WTC11 (cell line): Measurements from ENCODE around the gene ZNF432.
"Not testable (repeated sequence)": the region's sequence is repeated elsewhere in the genome, so short reads cannot be mapped to it uniquely, and the experiment has no call there.

Experiments used
- ATF3 ChIP-seq: sonication (generic); formaldehyde crosslinking; conservative IDR thresholded peaks from 2 replicates; pipeline ENCODE4 v1.8.1; 2022; ENCODE audit warnings: mild to moderate bottlenecking, missing genetic modification reagents
- E2F4 ChIP-seq: sonication (generic); formaldehyde crosslinking; IDR thresholded peaks from 2 replicates; pipeline ENCODE4 v1.8.1; 2022; ENCODE audit warnings: low read depth, mild to moderate bottlenecking, moderate library complexity, missing genetic modification reagents, borderline replicate concordance
- ELF4 ChIP-seq: sonication (generic); formaldehyde crosslinking; IDR thresholded peaks from 2 replicates; pipeline ENCODE4 v1.8.1; 2022; ENCODE audit warnings: low read depth, mild to moderate bottlenecking, moderate library complexity, missing genetic modification reagents
- JUN ChIP-seq: sonication (generic); formaldehyde crosslinking; IDR thresholded peaks from 2 replicates; pipeline ENCODE4 v1.8.0; 2023; ENCODE audit warnings: mild to moderate bottlenecking, missing genetic modification reagents
- NFE2L1 ChIP-seq: sonication (generic); formaldehyde crosslinking; IDR thresholded peaks from 2 replicates; pipeline ENCODE4 v1.8.1; 2023; ENCODE audit warnings: missing genetic modification reagents
- NFYB ChIP-seq: sonication (generic); formaldehyde crosslinking; conservative IDR thresholded peaks from 2 replicates; pipeline ENCODE4 v1.8.0; 2022; ENCODE audit warnings: low read depth, missing genetic modification reagents
- NR3C1 ChIP-seq: sonication (generic); formaldehyde crosslinking; conservative IDR thresholded peaks from 2 replicates; pipeline ENCODE4 v1.8.1; 2023; ENCODE audit warnings: low read depth, mild to moderate bottlenecking, missing genetic modification reagents
- SP1 ChIP-seq: sonication (generic); formaldehyde crosslinking; conservative IDR thresholded peaks from 2 replicates; pipeline ENCODE4 v1.8.1; 2022; ENCODE audit warnings: missing genetic modification reagents
- TCF7 ChIP-seq: sonication (generic); formaldehyde crosslinking; IDR thresholded peaks from 2 replicates; pipeline ENCODE4 v1.8.0; 2022; ENCODE audit warnings: mild to moderate bottlenecking, low read depth, missing genetic modification reagents, moderate library complexity
- ZBTB21 ChIP-seq: sonication (generic); formaldehyde crosslinking; IDR thresholded peaks from 2 replicates; pipeline ENCODE4 v1.8.1; 2023; ENCODE audit warnings: mild to moderate bottlenecking, missing genetic modification reagents, borderline replicate concordance
- ZNF281 ChIP-seq: sonication (generic); formaldehyde crosslinking; IDR thresholded peaks from 2 replicates; pipeline ENCODE4 v1.8.0; 2023; ENCODE audit warnings: mild to moderate bottlenecking, missing genetic modification reagents
- TF ChIP-seq, protein P1 (sequence below): fragments of 200-600 bp; IDR thresholded peaks from 2 replicates; pipeline ENCODE4 v1.8.0; 2022; ENCODE audit warnings: antibody characterized with exemption
- TF ChIP-seq, protein P2 (sequence below): sonication (generic); formaldehyde crosslinking; IDR thresholded peaks from 2 replicates; pipeline ENCODE4 v1.8.0; 2022; ENCODE audit warnings: mild to moderate bottlenecking, missing genetic modification reagents
- TF ChIP-seq, protein P3 (sequence below): sonication (generic); formaldehyde crosslinking; IDR thresholded peaks from 2 replicates; pipeline ENCODE4 v1.8.0; 2022; ENCODE audit warnings: mild to moderate bottlenecking, missing genetic modification reagents

DNA sequence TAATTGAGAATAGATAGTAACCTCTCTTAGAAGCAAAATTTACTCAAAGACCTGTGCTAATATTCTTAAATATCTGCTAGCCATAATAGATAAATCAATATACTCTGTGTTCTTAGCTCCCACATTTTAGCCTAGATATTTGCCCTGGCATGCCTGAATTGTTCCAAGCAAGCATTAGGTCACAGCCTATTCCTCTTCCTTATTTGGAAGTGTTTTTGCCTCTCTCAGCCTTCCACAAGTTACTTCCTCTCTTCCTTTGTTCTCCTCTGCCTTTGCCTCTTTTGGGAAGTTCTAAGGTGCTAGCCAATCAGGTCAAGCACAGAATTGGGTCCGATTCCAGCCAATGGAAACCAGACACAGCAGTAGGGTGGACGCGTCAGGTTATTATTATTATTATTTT is 47.8 kb upstream of the ZNF432 start:
- TF ChIP-seq, protein P1, sequence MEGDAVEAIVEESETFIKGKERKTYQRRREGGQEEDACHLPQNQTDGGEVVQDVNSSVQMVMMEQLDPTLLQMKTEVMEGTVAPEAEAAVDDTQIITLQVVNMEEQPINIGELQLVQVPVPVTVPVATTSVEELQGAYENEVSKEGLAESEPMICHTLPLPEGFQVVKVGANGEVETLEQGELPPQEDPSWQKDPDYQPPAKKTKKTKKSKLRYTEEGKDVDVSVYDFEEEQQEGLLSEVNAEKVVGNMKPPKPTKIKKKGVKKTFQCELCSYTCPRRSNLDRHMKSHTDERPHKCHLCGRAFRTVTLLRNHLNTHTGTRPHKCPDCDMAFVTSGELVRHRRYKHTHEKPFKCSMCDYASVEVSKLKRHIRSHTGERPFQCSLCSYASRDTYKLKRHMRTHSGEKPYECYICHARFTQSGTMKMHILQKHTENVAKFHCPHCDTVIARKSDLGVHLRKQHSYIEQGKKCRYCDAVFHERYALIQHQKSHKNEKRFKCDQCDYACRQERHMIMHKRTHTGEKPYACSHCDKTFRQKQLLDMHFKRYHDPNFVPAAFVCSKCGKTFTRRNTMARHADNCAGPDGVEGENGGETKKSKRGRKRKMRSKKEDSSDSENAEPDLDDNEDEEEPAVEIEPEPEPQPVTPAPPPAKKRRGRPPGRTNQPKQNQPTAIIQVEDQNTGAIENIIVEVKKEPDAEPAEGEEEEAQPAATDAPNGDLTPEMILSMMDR: not testable (repeated sequence)
- not testable (repeated sequence) for TF ChIP-seq TCF7 (CRISPR knock-in tag); ELF4 (CRISPR knock-in tag); ZBTB21; ATF3 (CRISPR knock-in tag); SP1; ZNF281 (CRISPR knock-in tag); NFYB; E2F4 (CRISPR knock-in tag); NFE2L1 (CRISPR knock-in tag); NR3C1 (CRISPR knock-in tag); JUN (CRISPR knock-in tag)
- TF ChIP-seq, protein P2, sequence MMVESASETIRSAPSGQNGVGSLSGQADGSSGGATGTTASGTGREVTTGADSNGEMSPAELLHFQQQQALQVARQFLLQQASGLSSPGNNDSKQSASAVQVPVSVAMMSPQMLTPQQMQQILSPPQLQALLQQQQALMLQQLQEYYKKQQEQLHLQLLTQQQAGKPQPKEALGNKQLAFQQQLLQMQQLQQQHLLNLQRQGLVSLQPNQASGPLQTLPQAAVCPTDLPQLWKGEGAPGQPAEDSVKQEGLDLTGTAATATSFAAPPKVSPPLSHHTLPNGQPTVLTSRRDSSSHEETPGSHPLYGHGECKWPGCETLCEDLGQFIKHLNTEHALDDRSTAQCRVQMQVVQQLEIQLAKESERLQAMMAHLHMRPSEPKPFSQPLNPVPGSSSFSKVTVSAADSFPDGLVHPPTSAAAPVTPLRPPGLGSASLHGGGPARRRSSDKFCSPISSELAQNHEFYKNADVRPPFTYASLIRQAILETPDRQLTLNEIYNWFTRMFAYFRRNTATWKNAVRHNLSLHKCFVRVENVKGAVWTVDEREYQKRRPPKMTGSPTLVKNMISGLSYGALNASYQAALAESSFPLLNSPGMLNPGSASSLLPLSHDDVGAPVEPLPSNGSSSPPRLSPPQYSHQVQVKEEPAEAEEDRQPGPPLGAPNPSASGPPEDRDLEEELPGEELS (CRISPR knock-in tag): not testable (repeated sequence)
- TF ChIP-seq, protein P3, sequence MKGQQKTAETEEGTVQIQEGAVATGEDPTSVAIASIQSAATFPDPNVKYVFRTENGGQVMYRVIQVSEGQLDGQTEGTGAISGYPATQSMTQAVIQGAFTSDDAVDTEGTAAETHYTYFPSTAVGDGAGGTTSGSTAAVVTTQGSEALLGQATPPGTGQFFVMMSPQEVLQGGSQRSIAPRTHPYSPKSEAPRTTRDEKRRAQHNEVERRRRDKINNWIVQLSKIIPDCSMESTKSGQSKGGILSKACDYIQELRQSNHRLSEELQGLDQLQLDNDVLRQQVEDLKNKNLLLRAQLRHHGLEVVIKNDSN (CRISPR knock-in tag): not testable (repeated sequence)
